K562 (cell line): Measurements from ENCODE around the gene RIPOR2. TPM values are rescaled to one million over a fixed set of nuclear protein-coding genes. Genes with fewer than 3 reads are reported as not detected.

Source experiments
- ATAC-seq: fragments of 200-7000 bp; cut with Tn5 transposase; 3 replicates; pipeline ENCODE4 v1.9.1; 2020; ENCODE audit warnings: moderate library complexity
- BruUV-seq: library from RNA; stranded (reverse); fragments of 400-500 nt; replicated peaks from 2 replicates; lab custom pipeline; 2021; lab: Mats Ljungman, UMichigan
- CTCF ChIA-PET: fragments of 300-600 bp; formaldehyde crosslinking; extraction: SDS; loops from one replicate; lab custom pipeline; 2021; ENCODE audit warnings: low intra/inter-chr PET ratio; lab: Yijun Ruan, JAX
- POLR2A ChIA-PET: fragments of 300-600, 350-650 bp; sonication (Branson Sonifier 250); formaldehyde crosslinking; extraction: SDS; loops from one replicate; lab custom pipeline; 2021; ENCODE audit warnings: antibody characterized with exemption, inconsistent platforms; lab: Yijun Ruan, JAX
- DNase-seq, 4 experiments: peaks; one replicate each; pipeline versions ENCODE4 v3.0.0 to v3.0.0-alpha.2; 2011 to 2018; ENCODE audit warnings: low spot score in 3 of 4, mixed read lengths in 3 of 4; ENCODE audit errors: extremely low read depth in 1 of 4
- FAIRE-seq: peaks from 2 replicates; lab custom pipeline; 2011; peaks lifted over from hg19 to GRCh38; lab: Jason Lieb, UNC
- H2AFZ ChIP-seq: 2 replicates; pipeline ENCODE4 v1.6.0; 2011; ENCODE audit warnings: low read depth, low read length, control low read depth, inconsistent platforms
- H3K27ac ChIP-seq: fragments of 200-600 bp; 3 replicates; pipeline ENCODE4 v1.8.0; 2011; ENCODE audit warnings: low read depth, mild to moderate bottlenecking, control low read depth, inconsistent platforms, low read length, moderate library complexity, mixed read lengths; ENCODE audit errors: extremely low read depth
- H3K27me3 ChIP-seq, 2 experiments: fragments of 300-600 bp in 1 of 2; 2 replicates in 1 of 2; 3 replicates in 1 of 2; pipeline versions ENCODE4 v1.6.0 to v1.8.0; 2011; ENCODE audit warnings: inconsistent platforms in 2 of 2, low read length in 2 of 2, mild to moderate bottlenecking in 1 of 2, mixed read lengths in 1 of 2, moderate library complexity in 1 of 2; ENCODE audit not compliant: control insufficient read depth in 2 of 2, insufficient read depth in 2 of 2
- H3K36me3 ChIP-seq: fragments of 300-600 bp; 3 replicates; pipeline ENCODE4 v1.8.0; 2011; ENCODE audit warnings: mild to moderate bottlenecking, low read length, inconsistent platforms; ENCODE audit not compliant: control insufficient read depth, insufficient read depth
- H3K4me1 ChIP-seq, 2 experiments: fragments of 200-600 bp in 1 of 2; replicated peaks in 1 of 2; 2 replicates in 1 of 2; 3 replicates in 1 of 2; pipeline versions ENCODE4 v1.5.1 to v1.8.0; 2011; ENCODE audit warnings: inconsistent platforms in 2 of 2, low read length in 2 of 2, mild to moderate bottlenecking in 1 of 2, mixed read lengths in 1 of 2, moderate library complexity in 1 of 2; ENCODE audit not compliant: control insufficient read depth in 2 of 2, insufficient read depth in 2 of 2
- H3K4me2 ChIP-seq: 2 replicates; pipeline ENCODE4 v1.6.1; 2011; ENCODE audit warnings: low read length, control low read depth, inconsistent platforms, mixed read lengths; ENCODE audit not compliant: insufficient read depth
- H3K4me3 ChIP-seq: fragments of 200-600 bp; sonication (generic), shearing (Covaris generic); 2 replicates; pipeline ENCODE4 v1.5.1; 2016; ENCODE audit warnings: control low read depth, inconsistent platforms
- H3K79me2 ChIP-seq: fragments of 200-600 bp; 3 replicates; pipeline ENCODE4 v1.8.0; 2011; ENCODE audit warnings: low read length, inconsistent platforms; ENCODE audit not compliant: control insufficient read depth, insufficient read depth
- H3K9ac ChIP-seq, 2 experiments: 2 replicates each; pipeline versions ENCODE4 v1.6.0 to v1.6.1; 2011; ENCODE audit warnings: low read depth in 2 of 2, low read length in 2 of 2, control low read depth in 1 of 2, inconsistent platforms in 1 of 2, mild to moderate bottlenecking in 1 of 2, mixed read lengths in 1 of 2; ENCODE audit not compliant: insufficient read depth in 1 of 2
- H3K9me1 ChIP-seq: one replicate; pipeline ENCODE4 v1.6.0; 2011; ENCODE audit warnings: inconsistent platforms, mild to moderate bottlenecking, low read length, moderate library complexity; ENCODE audit not compliant: control insufficient read depth, insufficient read depth
- H3K9me3 ChIP-seq: replicated peaks from 2 replicates; pipeline ENCODE4 v1.5.1; 2011; ENCODE audit warnings: low read depth, low read length, inconsistent platforms; ENCODE audit not compliant: control insufficient read depth, insufficient read depth
- H4K20me1 ChIP-seq: replicated peaks from 2 replicates; pipeline ENCODE4 v1.6.1; 2011; ENCODE audit warnings: low read length, inconsistent platforms, mixed read lengths; ENCODE audit not compliant: control insufficient read depth, insufficient read depth
- AFF4 ChIP-seq: sonication (generic); formaldehyde crosslinking; IDR thresholded peaks from 2 replicates; pipeline ENCODE4 v1.8.0; 2023; ENCODE audit warnings: mild to moderate bottlenecking, missing genetic modification reagents
- ARNT ChIP-seq, 2 experiments: fragments of 450-650 bp; IDR thresholded peaks; 2 replicates each; pipeline ENCODE4 v1.6.1; 2016; ENCODE audit warnings: mild to moderate bottlenecking in 1 of 2
- CBFA2T2 ChIP-seq: fragments of 450-650 bp; conservative IDR thresholded peaks from 2 replicates; pipeline ENCODE4 v1.6.1; 2017; ENCODE audit warnings: mild to moderate bottlenecking
- MBD2 ChIP-seq: sonication (generic); IDR thresholded peaks from 2 replicates; pipeline ENCODE4 v1.6.1; 2016; ENCODE audit warnings: low read depth, borderline replicate concordance
- STAT5B ChIP-seq: fragments of 250-450 bp; sonication (Bioruptor Pico); IDR thresholded peaks from 2 replicates; pipeline ENCODE4 v1.8.0; 2021; ENCODE audit warnings: mild to moderate bottlenecking, inconsistent platforms
- TAF9B ChIP-seq: fragments of 450-650 bp; IDR thresholded peaks from 2 replicates; pipeline ENCODE4 v1.6.1; 2018; ENCODE audit warnings: mild to moderate bottlenecking; ENCODE audit not compliant: partially characterized antibody
- TSHZ1 ChIP-seq: fragments of 250-450 bp; sonication (Bioruptor Pico); IDR thresholded peaks from 2 replicates; pipeline ENCODE4 v1.4.0; 2020; ENCODE audit warnings: mild to moderate bottlenecking, moderate library complexity
- ZNF197 ChIP-seq: fragments of 200-800 bp; sonication (Bioruptor generic); IDR thresholded peaks from 2 replicates; pipeline ENCODE4 v1.6.1; 2016; ENCODE audit warnings: low read depth, missing genetic modification characterization, missing compliant biosample characterization
- WGBS: fragments of 100-300 bp; shearing (Covaris generic); methylation state at CpG from one replicate; pipeline ENCODE4 v1.1.6; 2016; ENCODE audit warnings: low coverage, mixed read lengths; ENCODE audit not compliant: insufficient coverage; ENCODE audit errors: missing lambda C conversion rate; 5-methylcytosine and 5-hydroxymethylcytosine counted together
- in situ Hi-C: fragments of 300-500 bp; cut with MboI; formaldehyde crosslinking; loops from 4 replicates; pipeline ENCODE4 v1.15.0; 2018; ENCODE audit warnings: inconsistent platforms, mixed read lengths
- intact Hi-C: fragments of 100-400 bp; cut with micrococcal nuclease; formaldehyde crosslinking; loops from 2 replicates; pipeline ENCODE4 v1.14.2; 2022
- polyA plus RNA-seq, 8 experiments: library from polyadenylated mRNA; depleted of rRNA in 4 of 8; stranded (reverse) in 5 of 8; unstranded in 3 of 8; fragments of >200 nt; fragmentation: Nextera tagmentation in 2 of 8; fragmentation: Illumina TruSeq in 1 of 8; extraction: Ambion mirVana in 2 of 8; extraction: Trizol in 1 of 8; gene quantifications; 2 replicates each; pipeline versions ENCODE4 v1.2.1 to v1.2.3, GENCODE V29; 2011 to 2014; ENCODE audit warnings: inconsistent platforms in 1 of 8, missing spikeins in 1 of 8
- total RNA-seq, 7 experiments: library from RNA; depleted of rRNA in 6 of 7; stranded (reverse); fragments of >200 nt in 6 of 7; fragmentation: Illumina TruSeq in 2 of 7; extraction: Trizol in 2 of 7; gene quantifications; 2 replicates each; pipeline versions ENCODE4 v1.2.1 to v1.2.3, GENCODE V29; 2011 to 2021; ENCODE audit warnings: low replicate concordance in 1 of 7

Gene RIPOR2
- total and polyA plus RNA-seq, 9 of the 15 experiments (the other 6 are each of a cell fraction or from before 2014, with no cell fraction given), result 0.04 to 1.0 (median 0.47) TPM; not detected in 2

GRCh38 chr6:24945054-24945453 is 9.3 kb upstream of the RIPOR2 start:
- no peak overlapping the region for H3K4me3 ChIP-seq
- H2AFZ ChIP-seq, result no peak overlapping the region
- intact Hi-C loops (no loop called here), in situ Hi-C loops (no loop called here)
- H3K27me3 ChIP-seq, result peaks cover 0 to 6% of the 10 kb centered on the region in 2 experiments; a peak in 2 of 5 replicates
- no peaks in the 10 kb centered on the region for H4K20me1 ChIP-seq
- FAIRE-seq, result no peak
- H3K79me2 ChIP-seq, result no peaks in the 10 kb centered on the region
- DNase-seq, result no peak
- BruUV-seq, result no TSS peak
- ATAC-seq, result no peak
- H3K27ac ChIP-seq, result no peak overlapping the region
- H3K9me3 ChIP-seq, result no peaks in the 10 kb centered on the region
- no peaks in the 10 kb centered on the region for H3K36me3 ChIP-seq
- no peak for TF ChIP-seq TAF9B
- no peak overlapping the region for H3K4me2 ChIP-seq
- H3K4me1 ChIP-seq, result no peaks in the 10 kb centered on the region
- H3K9me1 ChIP-seq, result no peaks in the 10 kb centered on the region
- ChIA-PET POLR2A (no interaction called here), CTCF (no interaction called here)
- H3K9ac ChIP-seq, result no peak overlapping the region

GRCh38 chr6:24943774-24944173 is 8.0 kb upstream of the RIPOR2 start:
- Histone ChIP-seq H3K79me2 (no peaks in the 10 kb centered on the region), H3K4me2 (no peak overlapping the region), H3K27me3 (peaks cover 0 to 3% of the 10 kb centered on the region in 2 experiments; a peak in 1 of 5 replicates), H3K36me3 (no peaks in the 10 kb centered on the region), H4K20me1 (no peaks in the 10 kb centered on the region), H3K4me1 (no peaks in the 10 kb centered on the region), H2AFZ (no peak overlapping the region), H3K9me3 (no peaks in the 10 kb centered on the region), H3K9me1 (no peaks in the 10 kb centered on the region), H3K27ac (no peak overlapping the region), H3K4me3 (no peak overlapping the region), H3K9ac (no peak overlapping the region)
- in situ Hi-C loops, result no loop called here
- FAIRE-seq, result no peak
- WGBS, result 0% methylated on average over 2 of the region's 2 CpGs
- ChIA-PET POLR2A (no interaction called here), CTCF (no interaction called here)
- no peak for DNase-seq
- intact Hi-C loops, result no loop called here
- no peak for ATAC-seq
- BruUV-seq, result no TSS peak
- TF ChIP-seq ZNF197, result no peak
- TF ChIP-seq MBD2, result no peak
- TF ChIP-seq STAT5B (CRISPR knock-in tag), result no peak
- no peak for TF ChIP-seq TSHZ1
- no peak for TF ChIP-seq AFF4
- TF ChIP-seq ARNT (IDR thresholded peaks at IDR 0.05), result no peak
- TF ChIP-seq CBFA2T2, result no peak
